Omental fat pad (tissue), 4 donors: ENCODE measurements around the gene SNX15. TPM values are rescaled to one million over a fixed set of nuclear protein-coding genes. Genes with fewer than 3 reads are reported as not detected.

Experiments used
- ATAC-seq: fragments of 150-250 bp; one replicate; pipeline ENCODE4 v1.9.1; 2016; ENCODE audit warnings: mild to moderate bottlenecking, moderate library complexity; ENCODE audit not compliant: low FRiP score
- DNase-seq: peaks from one replicate; pipeline ENCODE4 v3.0.0-alpha.2; 2019; ENCODE audit warnings: low spot score
- CTCF ChIP-seq, 3 donors: fragments of 450-650 bp; IDR thresholded peaks; one replicate each; pipeline ENCODE4 v1.5.1; 2016 to 2017; ENCODE audit warnings: antibody characterized with exemption in 3 of 3, mild to moderate bottlenecking in 3 of 3, moderate library complexity in 2 of 3
- total RNA-seq, 4 donors: library from RNA; depleted of rRNA; stranded (reverse); fragments of >200 nt; gene quantifications; one replicate each; pipeline ENCODE4 v1.1.0, GENCODE V29; 2016

SNX15 gene
- total RNA-seq, 4 donors from 2014 or later = 14.7 to 28.5 (median 20.0) TPM

GRCh38 chr11:65008016-65008415 is 19.2 kb upstream of the SNX15 start:
- no peak for ATAC-seq
- no peak for DNase-seq
- no peak for TF ChIP-seq CTCF (IDR thresholded peaks at IDR 0.05)

GRCh38 chr11:65008873-65009272 is 18.4 kb upstream of the SNX15 start:
- no peak for TF ChIP-seq CTCF (IDR thresholded peaks at IDR 0.05)
- DNase-seq (no peak), ATAC-seq (no peak)

DNA sequence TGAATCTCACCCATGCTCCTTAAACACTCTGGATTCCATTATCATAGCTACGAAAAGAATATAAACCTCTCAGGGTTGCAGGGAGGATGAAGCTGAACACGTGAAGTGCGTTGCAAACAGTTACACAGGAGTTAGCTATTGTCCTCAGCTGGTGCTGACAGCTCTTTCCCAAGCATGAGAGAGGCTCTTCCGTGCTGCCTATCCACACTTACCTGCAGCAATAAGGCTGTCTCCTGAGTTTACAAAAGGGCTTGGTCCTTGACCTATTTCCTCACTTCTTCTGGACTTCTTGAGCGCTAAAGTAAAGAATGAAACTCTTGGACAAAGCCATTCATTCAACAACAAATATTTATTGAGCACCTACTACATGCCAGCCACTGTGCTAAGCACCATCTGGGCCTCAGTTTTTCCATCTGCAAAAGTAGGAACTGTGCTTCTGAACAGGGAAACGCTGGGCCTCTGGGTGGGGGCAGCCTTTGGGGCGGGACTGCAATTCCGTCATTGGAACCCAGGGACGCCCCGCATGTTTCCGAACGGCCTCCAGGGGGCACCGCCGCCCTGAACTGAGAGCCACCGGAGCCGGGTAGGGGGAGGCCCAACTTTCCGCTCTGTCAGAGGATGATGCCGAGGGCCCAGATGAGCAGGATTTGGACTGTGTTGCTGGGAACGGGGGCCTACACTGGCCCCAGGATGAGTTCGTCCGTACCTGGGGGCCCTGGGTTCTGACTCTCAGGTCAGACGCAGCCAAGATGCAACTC is 13.9 kb upstream of the SNX15 start:
- ATAC-seq (peak; percentile 91), DNase-seq (peak; percentile 87)
- peak in 2 of 3 donors; percentile 16 to 54 for TF ChIP-seq CTCF (IDR thresholded peaks at IDR 0.05)

- TF ChIP-seq CTCF (IDR thresholded peaks at IDR 0.05) = peak in 1 of 3 donors; percentile 96
- ATAC-seq (peak; percentile 91), DNase-seq (peak; percentile 55)
Measured at GRCh38 chr11:65013888-65014725, 13.1 kb upstream of the SNX15 start, which contains the start of gene ARL2. Gene ARL2 (plus strand): TSS chr11:65014160. CDS start chr11:65014208, 48 bp downstream.

DNA sequence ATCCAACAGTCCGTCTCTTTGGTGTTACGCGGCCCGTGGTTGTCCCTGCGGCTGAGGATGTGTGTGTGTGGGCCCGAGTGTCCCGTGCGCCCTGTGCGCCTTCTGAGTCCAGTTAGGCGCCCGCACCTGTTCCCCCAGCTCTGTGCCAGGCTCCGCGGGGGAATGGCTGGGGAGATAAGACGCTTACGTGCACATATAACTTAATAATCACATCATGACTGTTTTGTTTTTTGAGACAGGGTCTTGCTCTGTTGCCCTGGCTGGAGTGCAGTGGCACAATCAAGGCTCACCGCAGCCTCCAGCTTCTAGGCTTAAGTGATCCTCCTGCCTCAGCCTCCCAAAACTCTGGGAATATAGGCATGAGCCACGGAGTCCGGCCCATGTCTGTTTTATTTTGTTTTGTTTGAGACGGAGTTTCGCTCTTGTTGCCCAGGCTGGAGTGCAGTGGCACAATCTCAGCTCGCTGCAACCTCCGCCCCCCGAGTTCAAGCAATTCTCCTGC is 12.5 kb upstream of the SNX15 start:
- ATAC-seq = no peak
- TF ChIP-seq CTCF (IDR thresholded peaks at IDR 0.05) = no peak
- DNase-seq = peak; percentile 27

- ATAC-seq (no peak), DNase-seq (no peak)
- no peak for TF ChIP-seq CTCF (IDR thresholded peaks at IDR 0.05)
Measured at GRCh38 chr11:65016705-65017104, 10.5 kb upstream of the SNX15 start.
